ENCODE data around the gene TEX19. TPM values are rescaled to one million over a fixed set of nuclear protein-coding genes. Genes with fewer than 3 reads are reported as not detected.

Gene TEX19
- total and polyA plus RNA-seq, 2 of the 4 experiments (the other 2 are of a cell fraction): under 0.01 to 0.03 TPM

DNA sequence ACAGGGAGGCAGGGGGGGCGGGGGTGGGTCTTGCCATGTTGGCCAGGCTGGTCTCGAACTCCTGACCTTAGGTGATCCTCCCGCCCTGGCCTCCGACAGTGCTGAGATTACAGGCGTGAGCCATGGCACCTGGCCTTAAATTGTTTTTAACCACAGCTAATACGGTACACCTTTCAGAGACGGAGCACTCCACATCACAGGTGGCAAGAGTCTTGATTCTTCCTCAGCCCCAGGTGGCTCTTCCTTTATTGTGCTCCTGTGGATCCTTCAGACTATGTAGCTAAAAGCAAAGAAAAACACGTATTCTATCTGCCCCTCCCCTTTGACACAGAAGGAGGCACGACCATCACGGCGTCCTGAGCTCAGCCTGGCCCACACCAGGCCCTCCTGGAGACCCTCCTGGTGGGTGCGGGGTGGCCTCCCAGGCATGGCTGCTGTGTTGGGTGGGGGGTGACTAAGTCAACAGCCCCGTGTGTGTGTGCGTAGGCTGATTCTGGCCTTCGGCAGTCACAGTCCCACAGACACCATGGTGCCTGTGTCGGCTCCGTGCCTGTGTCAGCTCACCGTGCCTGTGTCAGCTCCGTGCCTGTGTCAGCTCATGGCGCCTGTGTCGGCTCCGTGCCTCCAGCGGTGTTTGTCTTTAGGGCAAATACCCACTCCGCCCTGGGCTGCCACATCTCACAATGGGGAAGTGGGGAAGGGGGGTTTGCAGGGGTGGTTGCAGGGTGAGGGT, 14.7 kb upstream of the TEX19 start:
- CTCF ChIA-PET: interaction anchor here (0.6 kb wide), 1 partner anchor 51 kb away, joined by 4 read pairs; no protein-coding TSS in a partner anchor
- H4K8ac ChIP-seq (ENCODE audit: low read depth in 2 of 2, low read length in 2 of 2): no peak overlapping the region
- no peaks in the 10 kb centered on the region for H3K9me3 ChIP-seq (ENCODE audit: control insufficient read depth, insufficient read depth, low read length)
- no peak overlapping the region for H3K23ac ChIP-seq (ENCODE audit: low read depth, low read length)
- no peak overlapping the region for H2AFZ ChIP-seq (replicated peaks; ENCODE audit: low read length, poor library complexity)
- H3K79me1 ChIP-seq (ENCODE audit: low read depth in 1 of 2, low read length in 2 of 2): no peaks in the 10 kb centered on the region
- no peak for ATAC-seq (ENCODE audit: low read depth)
- peaks cover 3% of the 10 kb centered on the region for H3K4me1 ChIP-seq (ENCODE audit: control insufficient read depth, insufficient read depth, low read length)
- H3K14ac ChIP-seq (replicated peaks; ENCODE audit: low read depth, low read length): no peak overlapping the region
- H2BK5ac ChIP-seq (ENCODE audit: low read depth, low read length, poor library complexity, severe bottlenecking): no peak overlapping the region
- no peak overlapping the region for H4K91ac ChIP-seq (ENCODE audit: insufficient read depth, low read depth, low read length)
- H2BK120ac ChIP-seq (ENCODE audit: low read depth, low read length): no peak overlapping the region
- H3K27ac ChIP-seq (ENCODE audit: insufficient read depth, low read length): no peak overlapping the region
- H3K4me2 ChIP-seq (ENCODE audit: low read depth, low read length): no peak overlapping the region
- intact Hi-C loops (cut with micrococcal nuclease) (no loop called here), dilution Hi-C loops (cut with HindIII; ENCODE audit: low sequenced_read_pairs, unreplicated experiment) (no loop called here), in situ Hi-C loops (cut with MboI; ENCODE audit: low sequenced_read_pairs) (no loop called here)
- H3K4me3 ChIP-seq (ENCODE audit: insufficient read depth, low read depth, low read length): no peak overlapping the region
- TF ChIP-seq CHD1 (IDR thresholded peaks at IDR 0.05; ENCODE audit: low read depth, low read length) (no peak), RCOR1 (IDR thresholded peaks at IDR 0.05; ENCODE audit: insufficient replicate concordance, low read length) (no peak), MAZ (IDR thresholded peaks at IDR 0.05; ENCODE audit: borderline replicate concordance, low read depth, low read length) (no peak), CEBPB (IDR thresholded peaks at IDR 0.05; ENCODE audit: low read depth, low read length) (no peak), RAD21 (IDR thresholded peaks at IDR 0.05; ENCODE audit: low read length) (no peak), MAFK (IDR thresholded peaks at IDR 0.05; ENCODE audit: low read depth, low read length) (no peak)
- TF ChIP-seq, protein P1, sequence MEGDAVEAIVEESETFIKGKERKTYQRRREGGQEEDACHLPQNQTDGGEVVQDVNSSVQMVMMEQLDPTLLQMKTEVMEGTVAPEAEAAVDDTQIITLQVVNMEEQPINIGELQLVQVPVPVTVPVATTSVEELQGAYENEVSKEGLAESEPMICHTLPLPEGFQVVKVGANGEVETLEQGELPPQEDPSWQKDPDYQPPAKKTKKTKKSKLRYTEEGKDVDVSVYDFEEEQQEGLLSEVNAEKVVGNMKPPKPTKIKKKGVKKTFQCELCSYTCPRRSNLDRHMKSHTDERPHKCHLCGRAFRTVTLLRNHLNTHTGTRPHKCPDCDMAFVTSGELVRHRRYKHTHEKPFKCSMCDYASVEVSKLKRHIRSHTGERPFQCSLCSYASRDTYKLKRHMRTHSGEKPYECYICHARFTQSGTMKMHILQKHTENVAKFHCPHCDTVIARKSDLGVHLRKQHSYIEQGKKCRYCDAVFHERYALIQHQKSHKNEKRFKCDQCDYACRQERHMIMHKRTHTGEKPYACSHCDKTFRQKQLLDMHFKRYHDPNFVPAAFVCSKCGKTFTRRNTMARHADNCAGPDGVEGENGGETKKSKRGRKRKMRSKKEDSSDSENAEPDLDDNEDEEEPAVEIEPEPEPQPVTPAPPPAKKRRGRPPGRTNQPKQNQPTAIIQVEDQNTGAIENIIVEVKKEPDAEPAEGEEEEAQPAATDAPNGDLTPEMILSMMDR (conservative IDR thresholded peaks at IDR 0.05; ENCODE audit: low read depth, low read length): no peak
- TF ChIP-seq, protein P2, sequence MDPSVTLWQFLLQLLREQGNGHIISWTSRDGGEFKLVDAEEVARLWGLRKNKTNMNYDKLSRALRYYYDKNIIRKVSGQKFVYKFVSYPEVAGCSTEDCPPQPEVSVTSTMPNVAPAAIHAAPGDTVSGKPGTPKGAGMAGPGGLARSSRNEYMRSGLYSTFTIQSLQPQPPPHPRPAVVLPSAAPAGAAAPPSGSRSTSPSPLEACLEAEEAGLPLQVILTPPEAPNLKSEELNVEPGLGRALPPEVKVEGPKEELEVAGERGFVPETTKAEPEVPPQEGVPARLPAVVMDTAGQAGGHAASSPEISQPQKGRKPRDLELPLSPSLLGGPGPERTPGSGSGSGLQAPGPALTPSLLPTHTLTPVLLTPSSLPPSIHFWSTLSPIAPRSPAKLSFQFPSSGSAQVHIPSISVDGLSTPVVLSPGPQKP (IDR thresholded peaks at IDR 0.05; ENCODE audit: borderline replicate concordance, low read depth, low read length): no peak
- 83% methylated on average over 11 of the region's 24 CpGs; no CpG with 5 or more reads in 1 of the 2 experiments for WGBS, 2 experiments (ENCODE audit: extremely low coverage in 2 of 2, insufficient read length in 1 of 2)
- no peak overlapping the region for H2AK9ac ChIP-seq (replicated peaks; ENCODE audit: low read depth, low read length, poor library complexity)
- peaks cover 14% of the 10 kb centered on the region for H3K27me3 ChIP-seq (ENCODE audit: control insufficient read depth, insufficient read depth, low read length)
- no peak for DNase-seq
- no peak overlapping the region for H4K5ac ChIP-seq (ENCODE audit: low read depth, low read length)
- no TSS peak for BruUV-seq (replicated peaks)
- H3K56ac ChIP-seq (ENCODE audit: extremely low read depth, insufficient read depth, low read length): no peak overlapping the region
- no peak overlapping the region for H3K18ac ChIP-seq (ENCODE audit: low read depth, low read length)
- H2AK5ac ChIP-seq (ENCODE audit: low read depth, low read length): no peak overlapping the region
- no peaks in the 10 kb centered on the region for H3K36me3 ChIP-seq (ENCODE audit: control insufficient read depth, insufficient read depth, low read length)
- POLR2A ChIA-PET (ENCODE audit: unreplicated experiment): no interaction called here
- H3K4ac ChIP-seq (ENCODE audit: low read depth, low read length): no peak overlapping the region
- no peak overlapping the region for H2BK15ac ChIP-seq (ENCODE audit: low read depth, low read length)
- H3K9me1 ChIP-seq (ENCODE audit: insufficient read depth, low read length): peaks cover 3% of the 10 kb centered on the region
- H2BK20ac ChIP-seq (ENCODE audit: low read depth, low read length): no peak overlapping the region
- H4K20me1 ChIP-seq (ENCODE audit: insufficient read depth, low read length): no peaks in the 10 kb centered on the region
- H3K9ac ChIP-seq (ENCODE audit: low read depth, low read length): no peak overlapping the region

All from IMR-90 (cell line).